Body of pancreas (tissue), 4 donors: Measurements from ENCODE around the gene C1QTNF9B. TPM values are rescaled to one million over a fixed set of nuclear protein-coding genes. Genes with fewer than 3 reads are reported as not detected.

Experiments
- ATAC-seq: fragments of 150-250 bp; one replicate; pipeline ENCODE4 v1.9.1; 2016
- DNase-seq, 4 donors: peaks; one replicate each; pipeline ENCODE4 v3.0.0-alpha.2; 2019
- H3K27ac ChIP-seq, 4 donors: fragments of 200-600 bp; sonication (generic); 1 replicate in 3 of 4; 2 replicates in 1 of 4; pipeline versions ENCODE4 v1.5.1 to v1.6.1; 2016 to 2019; ENCODE audit warnings: mild to moderate bottlenecking in 1 of 4, mixed read lengths in 1 of 4, moderate library complexity in 1 of 4
- H3K27me3 ChIP-seq, 2 donors: fragments of 200-600 bp; sonication (generic); one replicate each; pipeline ENCODE4 v1.6.0; 2016; ENCODE audit warnings: mild to moderate bottlenecking in 1 of 2
- H3K36me3 ChIP-seq, 2 donors: fragments of 200-600 bp; sonication (generic); replicated peaks in 1 of 2; 2 replicates each; pipeline ENCODE4 v1.5.1; 2016; ENCODE audit warnings: low read depth in 2 of 2; ENCODE audit not compliant: insufficient read depth in 1 of 2
- H3K4me1 ChIP-seq: fragments of 200-600 bp; sonication (generic); one replicate; pipeline ENCODE4 v1.6.0; 2016
- H3K4me3 ChIP-seq, 2 donors: fragments of 200-600 bp; sonication (generic); 1 replicate in 1 of 2; 2 replicates in 1 of 2; pipeline ENCODE4 v1.5.1; 2016 to 2019
- H3K9me3 ChIP-seq, 3 donors: fragments of 200-600 bp; sonication (generic); 1 replicate in 2 of 3; 2 replicates in 1 of 3; pipeline ENCODE4 v1.5.1; 2016
- CTCF ChIP-seq, 7 experiments: fragments of 450-650 bp in 4 of 7; fragments of 200-600 bp in 3 of 7; sonication (generic) in 3 of 7; IDR thresholded peaks; one replicate each; pipeline ENCODE4 v1.5.1; 2016 to 2019; ENCODE audit warnings: antibody characterized with exemption in 7 of 7
- POLR2A ChIP-seq, 3 donors: fragments of 450-650 bp; IDR thresholded peaks; one replicate each; pipeline ENCODE4 v1.6.1; 2016; ENCODE audit warnings: antibody characterized with exemption in 3 of 3, mild to moderate bottlenecking in 2 of 3
- WGBS, 2 donors: methylation state at CpG; one replicate each; pipeline ENCODE4 v1.1.5; 2017; 5-methylcytosine and 5-hydroxymethylcytosine counted together
- intact Hi-C: fragments of 100-400 bp; cut with DNase I; formaldehyde crosslinking; loops from one replicate; pipeline ENCODE4 v1.15.1; 2023
- total RNA-seq, 2 donors: library from RNA; depleted of rRNA; stranded (reverse); fragments of >200 nt; gene quantifications; one replicate each; pipeline ENCODE4 v1.1.0, GENCODE V29; 2016

Gene C1QTNF9B
- total RNA-seq, 2 donors from 2014 or later: not detected

GRCh38 chr13:23856008-23856750 lies 41.1 kb downstream of the C1QTNF9B start:
- no peak overlapping the region for H3K4me3 ChIP-seq
- WGBS, 2 donors: 73 to 78% methylated on average over 5 of the region's 5 CpGs
- intact Hi-C loops: no loop called here
- peaks cover 2% of the 10 kb centered on the region for H3K4me1 ChIP-seq
- ATAC-seq: no peak
- H3K27ac ChIP-seq: no peak overlapping the region
- H3K9me3 ChIP-seq: no peaks in the 10 kb centered on the region
- no peak for TF ChIP-seq POLR2A (IDR thresholded peaks at IDR 0.05)
- no peak for TF ChIP-seq CTCF (IDR thresholded peaks at IDR 0.05)
- no peaks in the 10 kb centered on the region for H3K36me3 ChIP-seq
- DNase-seq: no peak
- no peaks in the 10 kb centered on the region for H3K27me3 ChIP-seq

GRCh38 chr13:23855360-23855759 lies 41.9 kb downstream of the C1QTNF9B start:
- 92 to 94% methylated on average over 3 of the region's 3 CpGs for WGBS, 2 donors
- H3K4me1 ChIP-seq: peaks cover 4% of the 10 kb centered on the region
- H3K4me3 ChIP-seq: no peak overlapping the region
- ATAC-seq: no peak
- intact Hi-C loops: no loop called here
- H3K27me3 ChIP-seq: no peaks in the 10 kb centered on the region
- H3K36me3 ChIP-seq: no peaks in the 10 kb centered on the region
- no peaks in the 10 kb centered on the region for H3K9me3 ChIP-seq
- H3K27ac ChIP-seq: no peak overlapping the region
- TF ChIP-seq CTCF (IDR thresholded peaks at IDR 0.05) (no peak), POLR2A (IDR thresholded peaks at IDR 0.05) (no peak)
- DNase-seq: no peak

- H3K4me3 ChIP-seq: no peak overlapping the region
- TF ChIP-seq CTCF (IDR thresholded peaks at IDR 0.05): no peak
- TF ChIP-seq POLR2A (IDR thresholded peaks at IDR 0.05): no peak
- H3K27me3 ChIP-seq: no peaks in the 10 kb centered on the region
- intact Hi-C loops: no loop called here
- H3K36me3 ChIP-seq: peaks cover 0 to 1% of the 10 kb centered on the region in 2 donors
- ATAC-seq (no peak), DNase-seq (no peak)
- H3K4me1 ChIP-seq: peaks cover 4% of the 10 kb centered on the region
- 47 to 100% methylated on average over 1 to 2 of the region's 2 CpGs for WGBS, 2 donors
- no peaks in the 10 kb centered on the region for H3K9me3 ChIP-seq
- no peak overlapping the region for H3K27ac ChIP-seq
Observed at GRCh38 chr13:23852351-23852750, 45.0 kb downstream of the C1QTNF9B start.

GRCh38 chr13:23851106-23851505 lies 46.2 kb downstream of the C1QTNF9B start:
- TF ChIP-seq POLR2A (IDR thresholded peaks at IDR 0.05) (no peak), CTCF (IDR thresholded peaks at IDR 0.05) (no peak)
- intact Hi-C loops: no loop called here
- DNase-seq: no peak
- peaks cover 4% of the 10 kb centered on the region for H3K4me1 ChIP-seq
- no peak for ATAC-seq
- 69 to 70% methylated on average over 2 of the region's 2 CpGs for WGBS, 2 donors
- no peaks in the 10 kb centered on the region for H3K27me3 ChIP-seq
- H3K27ac ChIP-seq: no peak overlapping the region
- peaks cover 0 to 1% of the 10 kb centered on the region in 2 donors for H3K36me3 ChIP-seq
- no peaks in the 10 kb centered on the region for H3K9me3 ChIP-seq
- H3K4me3 ChIP-seq: no peak overlapping the region

GRCh38 chr13:23850134-23850533 lies 47.2 kb downstream of the C1QTNF9B start:
- Histone ChIP-seq H3K36me3 (peaks cover 0 to 1% of the 10 kb centered on the region in 2 donors), H3K4me1 (peaks cover 4% of the 10 kb centered on the region), H3K27me3 (no peaks in the 10 kb centered on the region), H3K9me3 (no peaks in the 10 kb centered on the region), H3K4me3 (no peak overlapping the region), H3K27ac (no peak overlapping the region)
- ATAC-seq (no peak), DNase-seq (no peak)
- 53 to 58% methylated on average over 1 of the region's 1 CpG for WGBS, 2 donors
- no peak for TF ChIP-seq POLR2A (IDR thresholded peaks at IDR 0.05)
- intact Hi-C loops: no loop called here
